Esophagus muscularis mucosa (tissue), 4 donors: ENCODE measurements around the gene MAD1L1. TPM values are rescaled to one million over a fixed set of nuclear protein-coding genes. Genes with fewer than 3 reads are reported as not detected.

Experiments used
- DNase-seq: peaks from one replicate; pipeline ENCODE4 v3.0.0-alpha.2; 2017; ENCODE audit errors: extremely low spot score
- H3K27ac ChIP-seq, 4 donors: fragments of 200-600 bp; sonication (generic); replicated peaks in 1 of 4; 1 replicate in 3 of 4; 2 replicates in 1 of 4; pipeline ENCODE4 v1.5.1; 2016 to 2019; ENCODE audit warnings: mild to moderate bottlenecking in 1 of 4
- H3K27me3 ChIP-seq, 4 donors: fragments of 200-600 bp; sonication (generic); one replicate each; pipeline versions ENCODE4 v1.5.1 to v1.6.0; 2016 to 2019
- H3K36me3 ChIP-seq, 4 donors: fragments of 200-600 bp; sonication (generic); one replicate each; pipeline ENCODE4 v1.5.1; 2016 to 2019
- H3K4me1 ChIP-seq, 4 donors: fragments of 200-600 bp; sonication (generic); one replicate each; pipeline ENCODE4 v1.5.1; 2016 to 2019
- H3K4me3 ChIP-seq, 4 donors: fragments of 200-600 bp; sonication (generic); 1 replicate in 2 of 4; 2 replicates in 2 of 4; pipeline ENCODE4 v1.5.1; 2016 to 2019; ENCODE audit warnings: mild to moderate bottlenecking in 4 of 4, moderate library complexity in 1 of 4
- H3K9me3 ChIP-seq, 4 donors: fragments of 200-600 bp; sonication (generic); 1 replicate in 3 of 4; 2 replicates in 1 of 4; pipeline ENCODE4 v1.5.1; 2016 to 2019
- EP300 ChIP-seq: sonication (generic); formaldehyde crosslinking; IDR thresholded peaks from one replicate; pipeline ENCODE4 v1.6.1; 2017; ENCODE audit warnings: antibody characterized with exemption
- POLR2A ChIP-seq: fragments of 450-650 bp; IDR thresholded peaks from one replicate; pipeline ENCODE4 v1.6.1; 2017; ENCODE audit warnings: antibody characterized with exemption, moderate library complexity, mild to moderate bottlenecking, low read depth
- POLR2AphosphoS5 ChIP-seq, 2 donors: sonication (generic); formaldehyde crosslinking; IDR thresholded peaks; one replicate each; pipeline ENCODE4 v1.6.1; 2017; ENCODE audit warnings: antibody characterized with exemption in 2 of 2
- WGBS: methylation state at CpG from one replicate; pipeline ENCODE4 v1.1.5; 2018; 5-methylcytosine and 5-hydroxymethylcytosine counted together
- intact Hi-C: fragments of 100-400 bp; cut with DNase I; formaldehyde crosslinking; loops from one replicate; pipeline ENCODE4 v1.15.1; 2023
- total RNA-seq, 4 donors: library from RNA; depleted of rRNA; stranded (reverse); fragments of >200 nt; gene quantifications; one replicate each; pipeline versions ENCODE4 v1.1.0 to v1.2.1, GENCODE V29; 2016
- TF ChIP-seq, protein P1 (sequence below), 3 experiments: fragments of 200-600 bp in 2 of 3; fragments of 450-650 bp in 1 of 3; sonication (generic) in 2 of 3; IDR thresholded peaks; one replicate each; pipeline ENCODE4 v1.5.1; 2017 to 2019; ENCODE audit warnings: antibody characterized with exemption in 3 of 3, mild to moderate bottlenecking in 2 of 3, moderate library complexity in 1 of 3

Gene MAD1L1
- total RNA-seq, 4 donors from 2014 or later: 22.2 to 33.1 (median 29.5) TPM

DNA sequence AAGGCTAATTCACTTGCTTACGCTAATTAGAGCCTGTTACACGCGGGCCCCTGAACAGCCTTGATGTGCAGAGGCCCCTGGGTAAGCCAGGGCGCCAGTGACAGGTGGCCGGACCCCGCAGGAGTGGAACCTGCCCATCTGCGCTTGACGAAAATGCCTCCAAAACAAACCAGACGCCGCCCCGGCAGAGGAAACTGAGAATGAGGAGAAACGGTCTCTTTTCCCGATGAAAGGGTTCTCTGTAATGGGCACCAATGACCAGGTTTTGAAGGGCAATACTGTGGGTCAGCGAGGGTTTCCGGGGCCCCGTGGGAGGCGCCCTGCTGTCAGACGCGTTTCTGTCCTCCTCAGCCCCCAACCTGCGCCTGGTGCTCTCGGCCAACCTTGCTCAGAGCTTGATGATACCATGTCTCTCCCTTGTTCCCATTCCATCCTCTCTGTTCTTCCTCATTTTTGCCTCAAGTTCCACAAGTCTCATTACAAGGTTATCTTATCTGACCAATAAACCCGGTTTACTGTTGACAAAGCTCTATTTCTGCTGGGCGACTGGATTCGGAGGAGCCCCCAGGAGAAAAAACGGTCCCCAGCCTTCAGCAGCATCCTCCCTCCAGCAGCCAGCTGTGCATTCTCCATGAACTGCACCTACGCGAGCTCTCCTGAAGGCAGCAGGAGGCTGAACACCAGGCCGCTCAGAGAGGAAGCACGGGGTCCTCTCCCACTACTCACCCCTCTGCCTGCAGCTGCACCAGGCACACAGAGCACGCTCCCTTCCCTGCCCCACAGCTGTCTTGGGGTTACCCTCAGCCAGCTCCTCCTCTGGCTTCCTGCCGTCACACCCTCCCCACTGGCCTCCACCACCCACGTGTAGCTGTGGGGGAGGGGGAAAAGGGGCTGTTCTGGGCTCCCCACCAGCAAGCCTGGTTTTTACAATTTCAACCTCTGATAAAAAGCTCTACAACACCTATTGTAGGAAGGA is 202.0 kb downstream of the MAD1L1 start:
- H3K4me1 ChIP-seq: peaks cover 0 to 12% (median 4%) of the 10 kb centered on the region in 4 donors
- H3K27me3 ChIP-seq: no peaks in the 10 kb centered on the region
- intact Hi-C loops: no loop called here
- DNase-seq: no peak
- H3K4me3 ChIP-seq: no peak overlapping the region
- H3K27ac ChIP-seq: no peak overlapping the region
- TF ChIP-seq EP300 (no peak), POLR2A (no peak), POLR2AphosphoS5 (IDR thresholded peaks at IDR 0.05) (no peak)
- TF ChIP-seq, protein P1, sequence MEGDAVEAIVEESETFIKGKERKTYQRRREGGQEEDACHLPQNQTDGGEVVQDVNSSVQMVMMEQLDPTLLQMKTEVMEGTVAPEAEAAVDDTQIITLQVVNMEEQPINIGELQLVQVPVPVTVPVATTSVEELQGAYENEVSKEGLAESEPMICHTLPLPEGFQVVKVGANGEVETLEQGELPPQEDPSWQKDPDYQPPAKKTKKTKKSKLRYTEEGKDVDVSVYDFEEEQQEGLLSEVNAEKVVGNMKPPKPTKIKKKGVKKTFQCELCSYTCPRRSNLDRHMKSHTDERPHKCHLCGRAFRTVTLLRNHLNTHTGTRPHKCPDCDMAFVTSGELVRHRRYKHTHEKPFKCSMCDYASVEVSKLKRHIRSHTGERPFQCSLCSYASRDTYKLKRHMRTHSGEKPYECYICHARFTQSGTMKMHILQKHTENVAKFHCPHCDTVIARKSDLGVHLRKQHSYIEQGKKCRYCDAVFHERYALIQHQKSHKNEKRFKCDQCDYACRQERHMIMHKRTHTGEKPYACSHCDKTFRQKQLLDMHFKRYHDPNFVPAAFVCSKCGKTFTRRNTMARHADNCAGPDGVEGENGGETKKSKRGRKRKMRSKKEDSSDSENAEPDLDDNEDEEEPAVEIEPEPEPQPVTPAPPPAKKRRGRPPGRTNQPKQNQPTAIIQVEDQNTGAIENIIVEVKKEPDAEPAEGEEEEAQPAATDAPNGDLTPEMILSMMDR (IDR thresholded peaks at IDR 0.05): no peak
- whole genome bisulfite sequencing: 85% methylated on average over 32 of the region's 32 CpGs
- H3K36me3 ChIP-seq: no peaks in the 10 kb centered on the region
- peaks cover 0 to 20% (median 12%) of the 10 kb centered on the region in 4 donors for H3K9me3 ChIP-seq

DNA sequence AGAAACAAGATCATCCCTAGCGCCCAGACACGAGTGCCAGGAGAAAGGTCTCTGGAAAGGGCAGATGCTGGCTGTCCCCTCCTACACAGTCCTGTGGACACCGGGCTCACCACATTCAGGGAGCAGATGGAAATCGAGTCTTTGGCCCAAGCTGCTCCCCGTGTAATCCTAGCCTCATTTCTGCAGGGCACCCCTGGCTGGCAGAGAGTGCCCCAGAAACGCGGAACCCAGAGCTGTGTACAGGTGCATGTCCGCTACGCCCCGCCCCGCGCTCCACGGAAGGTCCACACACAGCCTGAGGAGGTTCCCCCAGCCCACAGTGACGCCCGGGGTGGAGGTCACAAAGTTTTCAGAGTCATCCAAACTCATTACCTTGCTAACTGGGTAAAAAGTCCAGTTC is 202.8 kb downstream of the MAD1L1 start:
- TF ChIP-seq POLR2AphosphoS5 (IDR thresholded peaks at IDR 0.05): no peak
- TF ChIP-seq, protein P1 (IDR thresholded peaks at IDR 0.05): no peak
- no peak for TF ChIP-seq EP300
- TF ChIP-seq POLR2A: no peak

DNA sequence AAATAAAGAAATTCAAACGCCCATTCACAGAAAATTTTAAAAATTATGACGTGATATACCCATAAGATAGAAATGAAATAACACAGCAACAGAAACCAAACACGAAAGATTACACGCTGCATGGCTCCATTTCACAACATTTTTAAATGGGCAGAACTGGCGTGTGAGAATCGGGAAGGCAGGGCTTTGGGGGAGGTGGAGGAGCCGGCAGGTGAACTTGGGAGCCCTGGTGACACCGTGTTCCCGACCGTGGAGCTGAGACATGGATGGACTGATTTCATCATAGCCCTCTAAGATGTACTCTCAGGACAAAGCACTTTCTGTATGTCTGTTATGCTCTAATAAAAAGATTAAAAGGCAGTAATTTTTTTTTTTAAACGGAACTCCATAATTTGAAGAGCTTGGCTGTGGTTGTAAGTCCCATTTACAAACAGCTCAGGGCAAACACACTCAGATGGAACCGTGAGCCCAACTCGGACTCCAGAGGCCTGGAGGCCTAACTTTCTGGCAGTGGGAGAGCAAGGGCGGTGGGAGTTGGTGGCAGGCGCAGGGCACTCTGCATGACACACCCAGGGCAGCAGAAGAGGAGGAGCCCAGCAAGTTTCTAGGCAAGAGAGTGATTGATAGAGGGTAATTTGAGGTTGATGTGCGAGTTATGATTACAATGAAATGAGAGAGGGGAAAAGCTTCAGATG is 203.4 kb downstream of the MAD1L1 start:
- Histone ChIP-seq H3K27me3 (no peaks in the 10 kb centered on the region), H3K4me3 (no peak overlapping the region), H3K4me1 (peaks cover 0 to 12% (median 4%) of the 10 kb centered on the region in 4 donors), H3K27ac (no peak overlapping the region), H3K9me3 (peaks cover 0 to 31% (median 23%) of the 10 kb centered on the region in 4 donors), H3K36me3 (no peaks in the 10 kb centered on the region)
- DNase-seq: no peak
- 96% methylated on average over 16 of the region's 16 CpGs for WGBS
- no peak for TF ChIP-seq EP300
- intact Hi-C loops: no loop called here

More for the DNA sequence above, 202.8 kb downstream of the MAD1L1 start:
- intact Hi-C loops: no loop called here
- Histone ChIP-seq H3K4me1 (peaks cover 0 to 12% (median 4%) of the 10 kb centered on the region in 4 donors), H3K9me3 (peaks cover 0 to 28% (median 20%) of the 10 kb centered on the region in 4 donors), H3K4me3 (no peak overlapping the region), H3K36me3 (no peaks in the 10 kb centered on the region), H3K27me3 (no peaks in the 10 kb centered on the region), H3K27ac (no peak overlapping the region)
- no peak for DNase-seq
- WGBS: 95% methylated on average over 10 of the region's 15 CpGs

DNA sequence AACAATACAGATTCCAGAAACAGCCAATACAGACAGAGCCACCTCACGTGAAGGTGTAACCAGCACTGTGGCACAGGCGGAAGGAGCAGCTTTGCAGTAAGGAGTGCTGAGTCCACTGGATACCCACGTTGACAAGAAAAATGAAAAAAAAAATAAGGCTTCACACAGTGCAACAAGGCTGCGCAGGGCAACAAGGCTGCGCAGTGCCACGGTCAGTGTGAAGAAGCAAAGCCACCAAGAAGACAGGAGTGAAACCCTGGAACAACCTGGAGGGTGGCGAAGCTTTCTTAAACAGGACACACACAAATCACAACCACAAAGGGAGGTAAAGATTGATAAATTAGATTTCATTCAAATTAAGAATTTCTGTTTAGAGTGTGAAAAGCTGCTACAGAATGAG is 204.0 kb downstream of the MAD1L1 start:
- no peak for TF ChIP-seq EP300
- TF ChIP-seq, protein P1 (IDR thresholded peaks at IDR 0.05): no peak
- no peak for TF ChIP-seq POLR2A
- TF ChIP-seq POLR2AphosphoS5 (IDR thresholded peaks at IDR 0.05): no peak

DNA sequence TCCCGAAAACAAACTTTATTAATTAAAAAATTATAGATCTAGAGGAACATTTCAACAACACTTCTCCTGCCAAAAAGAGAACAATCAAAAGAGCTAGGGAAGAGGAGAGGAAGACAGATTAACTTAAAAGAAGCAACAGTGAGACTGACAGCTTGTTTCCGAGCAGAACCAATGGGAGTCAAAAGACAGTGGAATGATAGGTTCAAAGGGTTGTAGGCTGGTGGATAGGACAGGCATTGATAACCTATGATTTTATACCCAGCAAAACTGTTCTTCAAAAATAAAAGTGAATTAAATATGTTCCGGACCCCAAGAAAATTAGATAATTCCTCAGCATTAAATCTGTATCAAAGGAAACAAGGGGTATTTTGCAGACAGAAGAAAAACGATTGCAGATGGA is 207.6 kb downstream of the MAD1L1 start:
- peaks cover 0 to 33% (median 23%) of the 10 kb centered on the region in 4 donors for H3K9me3 ChIP-seq
- 97% methylated on average over 4 of the region's 4 CpGs for WGBS
- intact Hi-C loops: no loop called here
- DNase-seq: no peak
- no peaks in the 10 kb centered on the region for H3K36me3 ChIP-seq
- no peak for TF ChIP-seq POLR2A
- no peak for TF ChIP-seq EP300
- no peak for TF ChIP-seq POLR2AphosphoS5 (IDR thresholded peaks at IDR 0.05)
- TF ChIP-seq, protein P1 (IDR thresholded peaks at IDR 0.05): no peak
- no peaks in the 10 kb centered on the region for H3K27me3 ChIP-seq
- no peak overlapping the region for H3K4me3 ChIP-seq
- peaks cover 3 to 4% (median 4%) of the 10 kb centered on the region in 4 donors for H3K4me1 ChIP-seq
- no peak overlapping the region for H3K27ac ChIP-seq

More for the DNA sequence above, 204.0 kb downstream of the MAD1L1 start:
- intact Hi-C loops: no loop called here
- H3K9me3 ChIP-seq: peaks cover 0 to 33% (median 23%) of the 10 kb centered on the region in 4 donors
- H3K27me3 ChIP-seq: no peaks in the 10 kb centered on the region
- no peak overlapping the region for H3K27ac ChIP-seq
- H3K4me1 ChIP-seq: peaks cover 0 to 12% (median 4%) of the 10 kb centered on the region in 4 donors
- H3K36me3 ChIP-seq: no peaks in the 10 kb centered on the region
- no peak for DNase-seq
- no peak overlapping the region for H3K4me3 ChIP-seq
- 95% methylated on average over 7 of the region's 7 CpGs for WGBS
